ENCODE measurements around the gene SLAMF9.

- TF ChIP-seq, protein P1, sequence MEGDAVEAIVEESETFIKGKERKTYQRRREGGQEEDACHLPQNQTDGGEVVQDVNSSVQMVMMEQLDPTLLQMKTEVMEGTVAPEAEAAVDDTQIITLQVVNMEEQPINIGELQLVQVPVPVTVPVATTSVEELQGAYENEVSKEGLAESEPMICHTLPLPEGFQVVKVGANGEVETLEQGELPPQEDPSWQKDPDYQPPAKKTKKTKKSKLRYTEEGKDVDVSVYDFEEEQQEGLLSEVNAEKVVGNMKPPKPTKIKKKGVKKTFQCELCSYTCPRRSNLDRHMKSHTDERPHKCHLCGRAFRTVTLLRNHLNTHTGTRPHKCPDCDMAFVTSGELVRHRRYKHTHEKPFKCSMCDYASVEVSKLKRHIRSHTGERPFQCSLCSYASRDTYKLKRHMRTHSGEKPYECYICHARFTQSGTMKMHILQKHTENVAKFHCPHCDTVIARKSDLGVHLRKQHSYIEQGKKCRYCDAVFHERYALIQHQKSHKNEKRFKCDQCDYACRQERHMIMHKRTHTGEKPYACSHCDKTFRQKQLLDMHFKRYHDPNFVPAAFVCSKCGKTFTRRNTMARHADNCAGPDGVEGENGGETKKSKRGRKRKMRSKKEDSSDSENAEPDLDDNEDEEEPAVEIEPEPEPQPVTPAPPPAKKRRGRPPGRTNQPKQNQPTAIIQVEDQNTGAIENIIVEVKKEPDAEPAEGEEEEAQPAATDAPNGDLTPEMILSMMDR (IDR thresholded peaks at IDR 0.05; ENCODE audit: control extremely low read depth in 1 of 3, insufficient read depth in 1 of 3, low read depth in 1 of 3, low read length in 3 of 3): no peak
- TF ChIP-seq POLR2A (IDR thresholded peaks at IDR 0.05; ENCODE audit: control extremely low read depth in 1 of 2, low read depth in 2 of 2, low read length in 2 of 2): no peak
- TF ChIP-seq GTF2F1 (IDR thresholded peaks at IDR 0.05; ENCODE audit: borderline replicate concordance, low read depth, low read length): no peak
- TF ChIP-seq PHF8 (conservative IDR thresholded peaks at IDR 0.05; ENCODE audit: low read depth, low read length): no peak
These were observed 19.6 kb downstream of the SLAMF9 start for GRCh38 chr1:159934136-159935039.

Data from H1 (cell line).